T1000 (cell line): ENCODE data around the gene SOAT1.
"Not testable (repeated sequence)": the region's sequence is repeated elsewhere in the genome, so short reads cannot be mapped to it uniquely, and the experiment has no call there.

ENCODE experiments used
- DNase-seq: peaks from one replicate; lab custom pipeline; 2025; ENCODE audit warnings: mixed read lengths; lab: John Stamatoyannopoulos, UW

SOAT1 gene

DNA sequence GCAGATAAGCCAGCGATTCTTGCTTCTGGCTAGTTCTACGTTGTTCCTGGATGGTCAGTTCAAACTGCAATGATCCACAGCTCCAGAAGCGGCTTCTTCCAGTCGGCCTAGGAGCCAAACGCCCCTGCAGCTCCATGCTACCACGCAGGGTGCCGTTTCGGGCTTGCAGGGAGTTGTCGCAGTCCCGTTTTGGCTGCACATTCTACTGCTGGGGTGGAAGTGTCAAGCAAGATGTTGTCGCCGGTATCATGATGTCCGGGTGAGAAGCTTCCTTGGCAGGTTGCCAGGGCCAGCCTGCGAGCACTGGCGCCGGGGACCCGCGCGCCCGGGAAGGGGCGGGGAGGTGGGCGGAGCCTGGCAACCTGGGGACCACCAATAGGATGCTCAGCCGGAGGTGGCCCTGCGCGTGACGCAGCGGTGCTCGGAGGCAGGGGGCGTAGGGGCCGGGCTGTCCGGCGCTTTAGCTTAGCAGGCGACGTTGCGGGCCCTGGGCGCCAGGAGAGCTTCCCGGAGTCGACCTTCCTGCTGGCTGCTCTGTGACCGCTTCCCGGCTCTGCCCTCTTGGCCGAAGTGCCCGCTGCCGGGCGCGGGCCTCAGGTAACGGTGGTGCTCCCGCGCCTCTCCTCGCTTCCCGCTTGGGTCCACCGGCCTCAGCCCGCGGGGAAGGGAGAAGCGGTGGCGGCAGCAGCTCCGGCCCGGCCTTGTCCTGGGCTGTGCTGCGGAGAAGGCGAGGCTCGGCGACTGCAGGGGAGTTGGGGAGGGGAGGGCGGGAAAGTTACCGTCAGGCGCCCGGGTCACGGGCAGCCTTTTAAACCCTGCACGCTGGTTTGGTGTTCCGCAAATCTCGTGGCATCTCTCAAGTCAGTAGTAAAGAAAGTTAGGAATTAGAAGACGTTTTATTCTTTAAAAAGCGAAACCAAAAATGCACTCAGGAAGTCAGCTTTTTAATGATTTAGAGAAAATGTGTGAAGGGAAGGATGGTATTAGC lies at the start of gene SOAT1:
Gene SOAT1, plus strand, starts transcription at position 458 of the 988 bp plus-strand sequence. CDS start 8,888 bp downstream, outside the sequence.
- DNase-seq: peak; percentile 89

GRCh38 chr1:179245426-179245825 lies 48.2 kb upstream of the SOAT1 start:
- not testable (repeated sequence) for DNase-seq

GRCh38 chr1:179247923-179248322 lies 45.7 kb upstream of the SOAT1 start:
- DNase-seq: no peak

GRCh38 chr1:179251675-179252074 lies 41.9 kb upstream of the SOAT1 start:
- no peak for DNase-seq

DNA sequence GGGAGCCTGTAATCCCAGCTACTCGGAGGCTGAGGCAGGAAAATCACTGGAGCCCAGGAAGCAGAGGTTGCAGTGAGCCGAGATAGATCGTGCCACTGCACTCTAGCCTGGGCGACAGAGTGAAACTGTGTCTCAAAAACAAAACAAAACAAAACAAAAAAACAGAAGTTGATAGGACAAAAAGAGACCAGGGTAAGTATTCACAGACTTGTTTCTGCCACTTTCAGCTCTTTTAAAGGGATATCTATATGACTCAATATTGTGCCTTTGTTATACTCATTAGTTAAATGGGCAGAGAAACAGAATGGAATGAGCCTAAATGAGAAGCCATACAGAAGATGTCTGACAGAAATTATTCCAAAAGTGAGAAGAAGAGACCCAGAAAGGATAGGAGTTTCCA lies 41.0 kb upstream of the SOAT1 start:
- DNase-seq: no peak

DNA sequence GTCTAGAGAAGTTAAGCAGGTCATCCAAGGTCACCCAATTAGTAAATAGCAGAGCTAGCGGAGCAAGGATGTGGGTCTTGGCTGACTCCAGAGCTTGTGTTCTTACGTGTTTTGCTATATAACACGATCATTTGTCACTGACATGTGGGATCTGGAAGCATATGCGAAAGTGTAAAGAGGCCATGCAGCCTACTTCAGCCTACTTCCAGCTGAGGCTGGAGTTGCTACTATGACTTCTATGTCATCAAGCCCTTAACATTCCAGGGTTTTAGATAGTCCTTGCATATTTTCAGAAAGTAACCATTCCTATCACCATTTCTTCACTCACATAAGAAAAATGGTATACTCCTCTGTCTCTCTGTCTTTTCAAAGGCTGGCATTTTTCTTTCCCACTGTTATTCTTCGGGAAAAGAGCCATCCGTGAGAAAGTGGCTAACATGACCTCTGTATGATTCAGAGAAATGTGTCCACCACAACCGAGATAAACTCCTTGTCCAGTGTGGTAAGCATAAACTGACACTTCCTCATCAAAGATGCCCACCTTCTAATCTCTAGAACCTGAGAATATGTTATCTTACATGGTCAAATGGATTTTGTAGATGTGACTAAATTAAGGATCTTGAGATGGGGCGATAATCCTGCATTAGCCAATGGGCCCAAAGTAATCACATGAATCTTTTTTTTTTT lies 40.2 kb upstream of the SOAT1 start:
- DNase-seq: no peak

DNA sequence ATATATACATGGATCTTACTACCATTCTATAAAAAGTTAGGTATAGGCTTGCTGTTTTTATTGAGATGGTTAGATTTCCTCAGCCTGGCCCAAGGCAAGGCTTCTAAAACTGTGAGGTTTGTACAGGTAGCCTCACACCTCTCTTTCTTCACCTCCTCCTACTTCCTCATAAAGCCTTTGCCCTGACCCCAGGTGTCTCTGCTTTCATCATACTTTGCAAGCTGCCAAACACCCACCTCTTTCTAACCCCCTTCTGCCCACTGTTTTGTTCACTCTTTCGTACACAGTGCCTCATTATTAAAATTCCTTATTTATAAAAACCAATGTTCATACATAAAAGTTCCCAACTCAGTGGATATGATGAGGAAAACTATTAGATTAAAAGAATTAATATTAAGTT lies 31.4 kb upstream of the SOAT1 start:
- DNase-seq: no peak

DNA sequence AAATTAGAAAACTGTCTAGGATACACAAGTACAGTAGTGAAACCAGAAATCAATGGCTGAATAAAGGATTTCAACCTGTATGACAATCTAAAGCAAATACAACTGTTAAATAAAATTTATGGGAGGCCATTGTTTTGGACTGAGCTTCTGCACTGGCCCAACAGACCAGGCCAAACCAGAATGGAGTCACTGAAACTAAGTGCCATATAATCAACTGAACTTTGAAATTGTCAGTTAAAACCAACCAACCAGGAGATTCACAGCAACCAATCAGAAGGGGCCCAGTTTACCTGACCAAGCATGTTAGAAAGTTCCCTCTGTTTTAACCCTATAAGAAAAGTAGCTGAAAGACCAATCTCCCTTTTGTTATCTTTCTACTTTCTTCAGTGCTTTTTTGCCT lies 30.5 kb upstream of the SOAT1 start:
- DNase-seq: no peak

DNA sequence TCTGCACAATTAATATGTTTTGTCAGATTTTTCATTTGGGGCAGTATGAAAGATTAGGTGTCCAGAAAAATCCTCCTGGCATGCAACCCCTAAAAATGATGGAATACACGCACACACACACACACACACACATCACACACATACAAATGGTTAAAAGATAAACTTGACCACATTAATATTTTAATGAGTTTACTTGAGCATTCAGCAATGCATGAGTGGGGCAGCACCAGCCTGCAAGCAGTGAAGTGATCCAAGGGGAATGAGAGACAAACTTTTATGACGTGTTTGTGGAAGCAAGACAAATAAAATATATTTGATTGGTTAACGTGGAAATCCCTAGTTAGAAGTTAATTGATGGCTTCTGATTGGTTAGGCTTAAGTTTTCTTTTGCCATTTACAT lies 29.1 kb upstream of the SOAT1 start:
- no peak for DNase-seq

GRCh38 chr1:179269071-179269470 lies 24.5 kb upstream of the SOAT1 start:
- no peak for DNase-seq

- not testable (repeated sequence) for DNase-seq
These were observed 19.2 kb upstream of the SOAT1 start for GRCh38 chr1:179274424-179274823.

DNA sequence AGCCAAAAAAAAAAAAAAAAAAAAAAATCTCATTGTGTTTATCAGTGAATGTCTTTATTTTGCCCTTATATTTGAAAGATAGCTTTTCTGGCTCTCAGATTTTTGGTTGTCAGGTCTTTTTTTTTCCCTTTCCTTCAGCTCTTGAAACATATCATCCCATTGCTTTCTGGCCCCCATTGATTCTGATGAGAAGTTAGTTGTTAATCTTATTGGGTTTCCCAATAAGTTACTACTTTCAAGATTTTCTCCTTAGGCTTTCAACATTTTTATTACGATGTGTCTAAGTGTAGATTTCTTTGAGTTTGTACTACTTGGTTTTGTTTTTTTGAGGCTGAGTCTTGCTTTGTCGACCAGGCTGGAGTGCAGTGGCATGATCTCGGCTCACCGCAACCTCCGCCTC lies 14.7 kb upstream of the SOAT1 start:
- no peak for DNase-seq

- DNase-seq: no peak
These were observed 9.6 kb upstream of the SOAT1 start for GRCh38 chr1:179283992-179284391.

DNA sequence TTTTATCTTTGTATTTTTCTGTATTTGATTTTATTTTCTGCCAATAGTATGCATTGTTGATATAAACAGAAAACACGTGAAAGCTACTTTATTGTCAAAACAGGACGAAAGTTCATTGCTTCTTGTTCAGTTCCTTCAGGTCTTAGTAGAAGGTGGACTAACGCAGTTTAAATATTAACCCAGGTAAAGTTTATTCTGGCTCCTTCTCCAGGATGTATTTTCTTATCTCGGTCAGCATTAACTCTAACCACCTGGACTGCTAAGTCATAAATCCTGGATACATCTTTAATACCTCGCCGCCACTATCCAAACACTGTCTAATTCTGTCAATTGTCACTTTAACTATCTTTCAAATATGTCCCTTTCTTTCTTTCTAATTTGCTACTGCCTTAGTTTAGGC lies 5.7 kb upstream of the SOAT1 start:
- no peak for DNase-seq

DNA sequence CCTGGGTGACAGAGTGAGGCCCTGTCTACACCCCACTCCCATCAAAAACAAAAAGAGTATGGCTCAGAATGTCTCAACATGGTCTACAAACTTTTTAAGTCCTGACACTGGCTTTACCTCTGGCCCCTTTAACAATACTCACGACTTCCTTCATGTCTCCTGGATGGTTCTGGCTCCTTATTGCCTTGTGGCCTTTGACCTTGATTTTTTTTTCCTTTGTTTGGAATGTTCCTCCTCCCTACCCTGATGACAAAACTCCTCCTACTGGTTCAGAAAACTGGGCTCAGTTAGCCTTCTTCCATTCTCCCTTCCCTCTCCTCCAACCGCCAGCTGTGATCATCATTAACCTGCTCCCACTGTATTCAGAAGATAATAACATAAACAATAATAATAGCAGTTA lies 4.6 kb upstream of the SOAT1 start:
- no peak for DNase-seq

GRCh38 chr1:179295164-179295755 lies 1.7 kb downstream of the SOAT1 start:
- DNase-seq: no peak

DNA sequence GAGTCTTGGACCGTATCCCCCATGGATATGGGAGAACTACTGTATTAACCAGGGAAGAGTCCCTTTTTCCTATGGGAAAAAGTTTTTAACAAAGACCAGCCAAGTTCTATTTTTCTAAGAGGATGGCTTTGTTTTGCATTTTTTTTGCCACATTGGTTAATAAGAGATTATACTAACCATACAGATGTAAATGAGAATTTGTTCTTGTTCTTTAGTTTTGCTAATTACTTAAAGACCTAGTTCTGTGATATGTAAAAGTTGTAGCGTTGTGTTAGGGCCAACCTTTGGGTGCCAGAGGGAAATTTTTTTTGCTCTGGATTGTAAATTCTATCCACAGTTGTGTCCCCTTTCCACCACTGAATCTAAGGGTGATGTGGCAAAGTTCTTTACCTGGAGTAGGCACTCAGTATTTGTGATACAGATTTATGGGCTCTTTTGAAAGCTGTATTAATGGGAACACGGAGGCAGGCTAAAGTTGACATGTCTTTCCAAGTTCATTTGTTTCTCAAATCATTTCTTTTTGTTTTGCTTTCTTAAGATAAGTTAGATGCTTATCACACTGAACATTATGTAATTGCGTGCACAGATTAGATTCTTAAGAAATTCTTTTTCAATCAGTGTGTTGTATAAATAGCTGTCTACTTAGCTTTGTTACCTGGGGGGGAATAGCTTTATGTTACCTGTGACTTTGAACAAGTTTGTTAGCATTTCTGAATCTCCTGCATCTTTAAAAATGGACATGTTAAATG lies 2.9 kb downstream of the SOAT1 start:
- DNase-seq: no peak

DNA sequence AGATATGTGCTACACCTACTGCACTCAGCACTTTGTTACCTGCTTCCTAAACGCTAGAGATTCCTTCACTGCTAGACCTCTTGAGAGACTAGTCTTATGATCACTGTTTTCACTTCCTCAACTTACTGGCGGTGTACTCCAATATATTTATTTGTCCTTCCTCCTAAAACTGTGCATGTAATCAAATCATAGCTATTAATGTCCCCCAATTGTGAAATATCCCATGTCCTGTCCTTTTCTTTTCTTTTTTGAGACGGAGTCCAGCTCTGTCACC lies 3.4 kb downstream of the SOAT1 start:
- no peak for DNase-seq

- no peak for DNase-seq
These were observed 5.4 kb downstream of the SOAT1 start for GRCh38 chr1:179298952-179299351.

GRCh38 chr1:179300112-179300511 lies 6.5 kb downstream of the SOAT1 start:
- DNase-seq: no peak

- DNase-seq: no peak
These were observed 8.5 kb downstream of the SOAT1 start for GRCh38 chr1:179302070-179302469.

- no peak for DNase-seq
These were observed 9.7 kb downstream of the SOAT1 start for GRCh38 chr1:179303200-179303785.
